HG02981 (cell line): ENCODE data around the gene MTCH1.
"Not testable (repeated sequence)": the region's sequence is repeated elsewhere in the genome, so short reads cannot be mapped to it uniquely, and the experiment has no call there.

Source experiments
- ATAC-seq: cut with Tn5 transposase; IDR thresholded peaks from one replicate; pipeline ENCODE4 v1.9.1; 2021; ENCODE audit warnings: mild to moderate bottlenecking, moderate library complexity; ENCODE audit not compliant: unreplicated experiment

MTCH1 gene

GRCh38 chr6:36955671-36956445 is 30.1 kb downstream of the MTCH1 start:
- no peak for ATAC-seq

GRCh38 chr6:36955136-36955535 is 30.9 kb downstream of the MTCH1 start:
- no peak for ATAC-seq

- ATAC-seq, result no peak
Observed at GRCh38 chr6:36954262-36954931, 31.6 kb downstream of the MTCH1 start, which contains the start of gene PI16. TSS of gene PI16 (plus strand) at chr6:36954738. CDS start at chr6:36954761, 23 bp downstream.

- ATAC-seq, result no peak
Observed at GRCh38 chr6:36953931-36954261, 32.1 kb downstream of the MTCH1 start.

- ATAC-seq, result no peak
Observed at GRCh38 chr6:36949636-36950035, 36.4 kb downstream of the MTCH1 start.

GRCh38 chr6:36949076-36949475 is 36.9 kb downstream of the MTCH1 start:
- not testable (repeated sequence) for ATAC-seq

GRCh38 chr6:36947570-36948351 is 38.2 kb downstream of the MTCH1 start:
- ATAC-seq, result no peak

GRCh38 chr6:36946526-36946925 is 39.5 kb downstream of the MTCH1 start:
- no peak for ATAC-seq

- ATAC-seq, result no peak
Observed at GRCh38 chr6:36945301-36945700, 40.7 kb downstream of the MTCH1 start.

- ATAC-seq, result no peak
Observed at GRCh38 chr6:36944650-36945049, 41.3 kb downstream of the MTCH1 start.

GRCh38 chr6:36942329-36942728 is 43.7 kb downstream of the MTCH1 start:
- ATAC-seq, result not testable (repeated sequence)

- ATAC-seq, result not testable (repeated sequence)
Observed at GRCh38 chr6:36941561-36941960, 44.4 kb downstream of the MTCH1 start.

GRCh38 chr6:36940027-36940426 is 46.0 kb downstream of the MTCH1 start:
- no peak for ATAC-seq

- not testable (repeated sequence) for ATAC-seq
Observed at GRCh38 chr6:36939005-36939404, 47.0 kb downstream of the MTCH1 start.

- no peak for ATAC-seq
Observed at GRCh38 chr6:36938536-36938935, 47.5 kb downstream of the MTCH1 start.

- no peak for ATAC-seq
Observed at GRCh38 chr6:36937896-36938295, 48.1 kb downstream of the MTCH1 start.

- no peak for ATAC-seq
Observed at GRCh38 chr6:36936824-36937223, 49.2 kb downstream of the MTCH1 start.

GRCh38 chr6:36934901-36935300 is 51.1 kb downstream of the MTCH1 start:
- ATAC-seq, result no peak

- ATAC-seq, result no peak
Observed at GRCh38 chr6:36933519-36933918, 52.5 kb downstream of the MTCH1 start.

- no peak for ATAC-seq
Observed at GRCh38 chr6:36933102-36933501, 52.9 kb downstream of the MTCH1 start.

GRCh38 chr6:36930483-36930882 is 55.5 kb downstream of the MTCH1 start:
- no peak for ATAC-seq

- no peak for ATAC-seq
Observed at GRCh38 chr6:36929607-36930006, 56.4 kb downstream of the MTCH1 start.
